H1 (cell line): ENCODE data around the gene SPEN. TPM values are rescaled to one million over a fixed set of nuclear protein-coding genes. Genes with fewer than 3 reads are reported as not detected.

Experiments used
- CTCF ChIA-PET: fragments of 300-600 bp; sonication (Branson Sonifier 250); formaldehyde crosslinking; loops from one replicate; lab custom pipeline; 2021; ENCODE audit not compliant: partially characterized antibody; lab: Charles Lee
- POLR2A ChIA-PET: fragments of 300-600 bp; sonication (Branson Sonifier 250); formaldehyde crosslinking; loops from one replicate; lab custom pipeline; 2021; ENCODE audit warnings: inconsistent platforms; ENCODE audit not compliant: partially characterized antibody; lab: Charles Lee
- DNase-seq, 2 experiments: peaks; one replicate each; pipeline versions ENCODE4 v3.0.0 to v3.0.0-alpha.2; 2010 to 2022; ENCODE audit warnings: low spot score in 2 of 2, low read depth in 1 of 2, mixed read lengths in 1 of 2
- FAIRE-seq: peaks from 2 replicates; lab custom pipeline; 2011; peaks lifted over from hg19 to GRCh38; lab: Jason Lieb, UNC
- H2AFZ ChIP-seq: 2 replicates; pipeline ENCODE4 v1.8.1; 2012; ENCODE audit warnings: low read length, inconsistent platforms
- H2AK5ac ChIP-seq: 2 replicates; pipeline ENCODE4 v1.6.1; 2013; ENCODE audit warnings: low read depth, low read length
- H2BK120ac ChIP-seq: replicated peaks from 2 replicates; pipeline ENCODE3; 2013; ENCODE audit warnings: low read depth, low read length, inconsistent platforms
- H2BK12ac ChIP-seq: 2 replicates; pipeline ENCODE4 v1.6.1; 2013; ENCODE audit warnings: low read depth, low read length
- H2BK15ac ChIP-seq: 2 replicates; pipeline ENCODE4 v1.6.1; 2013; ENCODE audit warnings: low read length
- H2BK20ac ChIP-seq: 2 replicates; pipeline ENCODE4 v1.6.1; 2013; ENCODE audit warnings: low read length
- H2BK5ac ChIP-seq: 2 replicates; pipeline ENCODE4 v1.6.1; 2013; ENCODE audit warnings: low read depth, low read length
- H3K14ac ChIP-seq: 2 replicates; pipeline ENCODE4 v1.6.1; 2013; ENCODE audit warnings: inconsistent platforms; ENCODE audit not compliant: insufficient read length
- H3K18ac ChIP-seq: 2 replicates; pipeline ENCODE4 v1.6.1; 2013; ENCODE audit warnings: low read length; ENCODE audit errors: extremely low read depth
- H3K23ac ChIP-seq: 2 replicates; pipeline ENCODE4 v1.6.1; 2013; ENCODE audit warnings: inconsistent platforms; ENCODE audit not compliant: insufficient read length
- H3K23me2 ChIP-seq: 2 replicates; pipeline ENCODE4 v1.6.1; 2013; ENCODE audit warnings: low read depth, low read length
- H3K27ac ChIP-seq: 2 replicates; pipeline ENCODE4 v1.6.1; 2011; ENCODE audit warnings: low read depth, low read length, inconsistent platforms
- H3K27me3 ChIP-seq, 4 experiments: replicated peaks in 1 of 4; 1 replicate in 1 of 4; 2 replicates in 3 of 4; pipeline versions ENCODE4 v1.6.1 to v1.8.1; 2011 to 2013; ENCODE audit warnings: low read length in 3 of 4, mild to moderate bottlenecking in 3 of 4, inconsistent platforms in 2 of 4, mixed read lengths in 2 of 4, moderate library complexity in 1 of 4; ENCODE audit not compliant: control insufficient read depth in 3 of 4, insufficient read depth in 3 of 4; ENCODE audit errors: extremely low read depth in 1 of 4
- H3K36me3 ChIP-seq, 4 experiments: 2 replicates each; pipeline versions ENCODE4 v1.6.1 to v1.8.1; 2011 to 2013; ENCODE audit warnings: mild to moderate bottlenecking in 4 of 4, low read length in 3 of 4, moderate library complexity in 2 of 4, control low read depth in 1 of 4, inconsistent platforms in 1 of 4; ENCODE audit not compliant: insufficient read depth in 4 of 4, control insufficient read depth in 2 of 4
- H3K4ac ChIP-seq: replicated peaks from 2 replicates; pipeline ENCODE3; 2013; ENCODE audit warnings: low read length, low read depth, mixed read lengths, inconsistent platforms; ENCODE audit not compliant: insufficient read length
- H3K4me1 ChIP-seq, 4 experiments: replicated peaks in 1 of 4; 1 replicate in 1 of 4; 2 replicates in 3 of 4; pipeline versions ENCODE4 v1.6.1 to v1.8.1; 2011 to 2013; ENCODE audit warnings: low read length in 3 of 4, inconsistent platforms in 2 of 4, mixed read lengths in 1 of 4; ENCODE audit not compliant: insufficient read depth in 4 of 4, control insufficient read depth in 3 of 4
- H3K4me2 ChIP-seq, 2 experiments: 2 replicates each; pipeline versions ENCODE4 v1.6.1 to v1.8.1; 2011 to 2013; ENCODE audit warnings: low read depth in 2 of 2, low read length in 2 of 2, control low read depth in 1 of 2, inconsistent platforms in 1 of 2, mild to moderate bottlenecking in 1 of 2; ENCODE audit not compliant: insufficient read depth in 1 of 2
- H3K4me3 ChIP-seq, 4 experiments: fragments of 200-600, 300-600 bp in 1 of 4; sonication (generic), shearing (Covaris generic), sonication (Bioruptor Twin) in 1 of 4; 2 replicates each; pipeline versions ENCODE4 v1.5.1 to v1.8.1; 2011 to 2016; ENCODE audit warnings: low read length in 4 of 4, low read depth in 3 of 4, control low read depth in 2 of 4, inconsistent platforms in 2 of 4, mild to moderate bottlenecking in 2 of 4, mixed read lengths in 1 of 4, moderate library complexity in 1 of 4; ENCODE audit not compliant: insufficient read depth in 2 of 4; ENCODE audit errors: extremely low read depth in 1 of 4
- H3K56ac ChIP-seq: replicated peaks from 2 replicates; pipeline ENCODE3; 2013; ENCODE audit warnings: low read depth, mild to moderate bottlenecking, mixed read lengths, low read length, inconsistent platforms; ENCODE audit not compliant: insufficient read length
- H3K79me1 ChIP-seq: 2 replicates; pipeline ENCODE4 v1.6.1; 2013; ENCODE audit warnings: low read depth, low read length, control low read depth
- H3K79me2 ChIP-seq, 2 experiments: 2 replicates each; pipeline versions ENCODE4 v1.6.1 to v1.8.1; 2012 to 2013; ENCODE audit warnings: low read length in 2 of 2, mild to moderate bottlenecking in 2 of 2, inconsistent platforms in 1 of 2; ENCODE audit not compliant: insufficient read depth in 2 of 2, control insufficient read depth in 1 of 2
- H3K9ac ChIP-seq, 4 experiments: replicated peaks in 1 of 4; 1 replicate in 1 of 4; 2 replicates in 3 of 4; pipeline versions ENCODE4 v1.6.1 to v1.8.1; 2011 to 2013; ENCODE audit warnings: low read depth in 3 of 4, low read length in 3 of 4, control low read depth in 2 of 4, mild to moderate bottlenecking in 2 of 4, moderate library complexity in 2 of 4, inconsistent platforms in 1 of 4; ENCODE audit errors: extremely low read depth in 1 of 4
- H3K9me3 ChIP-seq, 2 experiments: 2 replicates each; pipeline versions ENCODE4 v1.6.1 to v1.8.1; 2012 to 2013; ENCODE audit warnings: mild to moderate bottlenecking in 2 of 2, moderate library complexity in 2 of 2, control low read depth in 1 of 2, inconsistent platforms in 1 of 2, low read depth in 1 of 2, low read length in 1 of 2, mixed read lengths in 1 of 2; ENCODE audit not compliant: insufficient read depth in 2 of 2
- H4K20me1 ChIP-seq, 2 experiments: replicated peaks in 1 of 2; 2 replicates each; pipeline versions ENCODE3 to v1.8.1; 2011 to 2013; ENCODE audit warnings: inconsistent platforms in 2 of 2, low read length in 2 of 2, mild to moderate bottlenecking in 1 of 2; ENCODE audit not compliant: insufficient read depth in 2 of 2, control insufficient read depth in 1 of 2
- H4K5ac ChIP-seq: 2 replicates; pipeline ENCODE4 v1.6.1; 2013; ENCODE audit warnings: low read length, low read depth, mixed read lengths, inconsistent platforms; ENCODE audit not compliant: insufficient read length
- H4K8ac ChIP-seq: 2 replicates; pipeline ENCODE4 v1.8.0; 2013; ENCODE audit warnings: mild to moderate bottlenecking, moderate library complexity, low read length, inconsistent platforms; ENCODE audit not compliant: insufficient read depth; ENCODE audit errors: extremely low read depth
- H4K91ac ChIP-seq: replicated peaks from 2 replicates; pipeline ENCODE3; 2013; ENCODE audit warnings: low read length, mixed read lengths, inconsistent platforms; ENCODE audit not compliant: insufficient read length
- BACH1 ChIP-seq: IDR thresholded peaks from 2 replicates; pipeline ENCODE4 v1.6.1; 2012; ENCODE audit warnings: low read length, improper control_type of control experiment
- BCL11A ChIP-seq, 2 experiments: IDR thresholded peaks; one replicate each; pipeline ENCODE4 v1.6.1; 2011; ENCODE audit warnings: low read depth in 2 of 2, low read length in 2 of 2, mild to moderate bottlenecking in 2 of 2
- CHD2 ChIP-seq: IDR thresholded peaks from 2 replicates; pipeline ENCODE4 v1.6.1; 2012; ENCODE audit warnings: low read length, improper control_type of control experiment
- KDM1A ChIP-seq: fragments of 200-600, 300-600 bp; sonication (generic); IDR thresholded peaks from 2 replicates; pipeline ENCODE4 v1.7.1; 2016; ENCODE audit warnings: mild to moderate bottlenecking, low read length, borderline replicate concordance
- NANOG ChIP-seq: IDR thresholded peaks from 2 replicates; pipeline ENCODE4 v1.6.1; 2011; ENCODE audit warnings: low read length, low read depth, mild to moderate bottlenecking, inconsistent platforms; ENCODE audit not compliant: insufficient read depth, poor library complexity, severe bottlenecking
- POLR2A ChIP-seq, 2 experiments: IDR thresholded peaks; 1 replicate in 1 of 2; 2 replicates in 1 of 2; pipeline ENCODE4 v1.6.1; 2011; ENCODE audit warnings: low read depth in 2 of 2, low read length in 2 of 2, mild to moderate bottlenecking in 2 of 2; ENCODE audit errors: control extremely low read depth in 1 of 2
- RNF2 ChIP-seq: fragments of 200-900, 300-1000 bp; sonication (generic); IDR thresholded peaks from 2 replicates; pipeline ENCODE4 v1.7.1; 2016; ENCODE audit warnings: borderline replicate concordance, low read depth, mild to moderate bottlenecking, antibody characterized with exemption, low read length; ENCODE audit not compliant: poor library complexity, severe bottlenecking; ENCODE audit errors: missing control alignments
- SIN3A ChIP-seq, 2 experiments: IDR thresholded peaks in 1 of 2; conservative IDR thresholded peaks in 1 of 2; 2 replicates each; pipeline ENCODE4 v1.6.1; 2011 to 2012; ENCODE audit warnings: low read length in 2 of 2, improper control_type of control experiment in 1 of 2, low read depth in 1 of 2, mild to moderate bottlenecking in 1 of 2
- SIX5 ChIP-seq: IDR thresholded peaks from 2 replicates; pipeline ENCODE4 v1.6.1; 2011; ENCODE audit warnings: mild to moderate bottlenecking, low read depth, low read length
- TEAD4 ChIP-seq: IDR thresholded peaks from 2 replicates; pipeline ENCODE4 v1.6.1; 2012; ENCODE audit warnings: low read depth, low read length, inconsistent platforms, mixed read lengths
- WGBS, 2 experiments: shearing (Covaris generic) in 1 of 2; methylation state at CpG; one replicate each; pipeline versions ENCODE4 v1.1.6 to v1.1.7; 2013 to 2015; ENCODE audit warnings: low lambda C conversion rate in 2 of 2, mixed read lengths in 2 of 2, inconsistent platforms in 1 of 2, low coverage in 1 of 2, missing lambda C conversion rate in 1 of 2; ENCODE audit not compliant: insufficient replicate concordance in 2 of 2, insufficient coverage in 1 of 2, insufficient read length in 1 of 2; ENCODE audit errors: extremely low coverage in 1 of 2, missing lambda C conversion rate in 1 of 2; 5-methylcytosine and 5-hydroxymethylcytosine counted together
- polyA plus RNA-seq, 7 experiments: library from polyadenylated mRNA; depleted of rRNA in 3 of 7; stranded (reverse) in 5 of 7; unstranded in 2 of 7; fragments of >200 nt in 5 of 7; fragments of 200-250 nt in 2 of 7; gene quantifications; 1 replicate in 5 of 7; 2 replicates in 1 of 7; 4 replicates in 1 of 7; pipeline versions ENCODE4 v1.2.1 to v1.2.3, GENCODE V29; 2011 to 2013; ENCODE audit warnings: missing spikeins in 2 of 7, mixed read lengths in 2 of 7
- total RNA-seq: library from RNA; stranded (reverse); fragmentation: NEBNext Ultra II Directional; extraction: Animal tissue kit (Norgen Biotek cat#: 25700); gene quantifications from 2 replicates; pipeline ENCODE4 v1.2.1, GENCODE V29; 2021
- TF ChIP-seq, protein P1 (sequence below): IDR thresholded peaks from 2 replicates; pipeline ENCODE4 v1.6.1; 2012; ENCODE audit warnings: inconsistent platforms
- TF ChIP-seq, protein P2 (sequence below): IDR thresholded peaks from 2 replicates; pipeline ENCODE4 v1.6.1; 2012; ENCODE audit warnings: inconsistent platforms

Gene SPEN
- total and polyA plus RNA-seq, 2 of the 8 experiments (the other 6 are each of a cell fraction or from before 2014, with no cell fraction given): 12.5 to 52.1 TPM

DNA sequence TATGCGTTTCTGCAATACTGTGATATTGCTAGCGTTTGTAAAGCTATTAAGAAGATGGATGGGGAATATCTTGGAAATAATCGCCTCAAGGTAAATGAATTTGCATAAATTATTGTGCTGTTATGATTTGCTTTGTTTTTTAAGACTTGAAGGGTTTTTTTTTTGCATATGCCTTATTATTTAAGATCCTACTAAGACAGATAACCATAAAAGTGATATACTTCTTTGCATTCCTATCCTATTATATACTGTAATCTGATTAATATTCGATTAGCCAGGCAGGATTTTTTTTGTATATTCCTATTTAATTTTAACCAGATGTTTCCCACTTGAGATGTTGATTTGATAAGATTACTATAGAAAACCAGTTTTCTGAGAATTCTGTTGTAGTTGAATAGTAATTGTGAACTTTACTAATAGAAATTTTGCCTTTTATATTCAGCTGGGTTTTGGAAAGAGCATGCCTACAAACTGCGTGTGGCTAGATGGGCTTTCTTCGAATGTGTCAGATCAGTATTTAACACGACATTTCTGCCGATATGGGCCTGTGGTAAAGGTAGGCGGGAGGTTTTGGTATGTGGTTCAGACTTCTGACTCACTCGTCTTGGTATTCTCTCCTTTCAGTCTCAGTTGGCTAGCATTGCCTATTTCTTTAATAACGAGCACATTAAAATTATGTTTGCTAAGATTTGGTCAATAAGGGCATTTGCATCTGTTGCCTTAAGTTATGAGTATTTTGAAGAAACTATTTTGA lies 71.6 kb downstream of the SPEN start:
- Histone ChIP-seq H3K9me3 (no peaks in the 10 kb centered on the region), H3K9ac (no peak overlapping the region), H2BK12ac (no peak overlapping the region), H3K4ac (no peak overlapping the region), H3K18ac (no peak overlapping the region), H3K4me3 (no peak overlapping the region), H3K27ac (no peak overlapping the region), H2AK5ac (no peak overlapping the region), H4K5ac (no peak overlapping the region), H2BK15ac (no peak overlapping the region), H4K8ac (no peak overlapping the region), H2BK20ac (no peak overlapping the region), H4K91ac (no peak overlapping the region), H3K79me1 (no peaks in the 10 kb centered on the region), H3K36me3 (peaks cover 6 to 46% (median 23%) of the 10 kb centered on the region in 4 experiments), H3K56ac (no peak overlapping the region), H3K79me2 (no peaks in the 10 kb centered on the region; a peak in 2 of 4 replicates), H3K14ac (no peak overlapping the region), H3K4me1 (no peaks in the 10 kb centered on the region), H3K4me2 (no peak overlapping the region), H3K23me2 (no peaks in the 10 kb centered on the region), H3K27me3 (no peaks in the 10 kb centered on the region), H2BK5ac (no peak overlapping the region), H3K23ac (no peak overlapping the region), H2BK120ac (no peak overlapping the region), H2AFZ (no peak overlapping the region), H4K20me1 (no peaks in the 10 kb centered on the region)
- POLR2A ChIA-PET: no interaction called here
- DNase-seq (no peak), FAIRE-seq (no peak)
- WGBS, 2 experiments: 93% methylated on average over 11 of the region's 11 CpGs; no CpG with 5 or more reads in 1 of the 2 experiments
- CTCF ChIA-PET: interaction anchor here (1.1 kb wide), 1 partner anchor 23 kb away, joined by 3 read pairs; no protein-coding TSS in a partner anchor
- no peak for TF ChIP-seq CHD2
- TF ChIP-seq NANOG: no peak
- TF ChIP-seq BCL11A (IDR thresholded peaks at IDR 0.05; ENCODE audit: low read depth in 2 of 2, low read length in 2 of 2): no peak
- TF ChIP-seq, protein P1, sequence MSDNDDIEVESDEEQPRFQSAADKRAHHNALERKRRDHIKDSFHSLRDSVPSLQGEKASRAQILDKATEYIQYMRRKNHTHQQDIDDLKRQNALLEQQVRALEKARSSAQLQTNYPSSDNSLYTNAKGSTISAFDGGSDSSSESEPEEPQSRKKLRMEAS: no peak
- no peak for TF ChIP-seq KDM1A
- no peak for TF ChIP-seq BACH1
- no peak for TF ChIP-seq TEAD4
- no peak for TF ChIP-seq POLR2A (IDR thresholded peaks at IDR 0.05; ENCODE audit: control extremely low read depth in 1 of 2, low read depth in 2 of 2, low read length in 2 of 2)
- TF ChIP-seq RNF2: no peak
- TF ChIP-seq, protein P2, sequence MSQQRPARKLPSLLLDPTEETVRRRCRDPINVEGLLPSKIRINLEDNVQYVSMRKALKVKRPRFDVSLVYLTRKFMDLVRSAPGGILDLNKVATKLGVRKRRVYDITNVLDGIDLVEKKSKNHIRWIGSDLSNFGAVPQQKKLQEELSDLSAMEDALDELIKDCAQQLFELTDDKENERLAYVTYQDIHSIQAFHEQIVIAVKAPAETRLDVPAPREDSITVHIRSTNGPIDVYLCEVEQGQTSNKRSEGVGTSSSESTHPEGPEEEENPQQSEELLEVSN: no peak
- no peak for TF ChIP-seq SIN3A (conservative IDR thresholded peaks at IDR 0.05 in 1 of 2, IDR thresholded peaks at IDR 0.05 in 1 of 2; ENCODE audit: low read depth in 1 of 2, low read length in 2 of 2)
- TF ChIP-seq SIX5: no peak
